Neural progenitor cell (in vitro differentiated cells): ENCODE data around the gene SAT1. TPM values are rescaled to one million over a fixed set of nuclear protein-coding genes. Genes with fewer than 3 reads are reported as not detected.

Source experiments
- DNase-seq: peaks from one replicate; pipeline ENCODE4 v3.0.0-alpha.2; 2016; ENCODE audit warnings: low spot score
- H2AFZ ChIP-seq: fragments of 200-600 bp; sonication (generic); replicated peaks from 2 replicates; pipeline ENCODE4 v1.6.1; 2016; ENCODE audit warnings: antibody characterized with exemption
- H3F3A ChIP-seq: fragments of 200-600 bp; sonication (generic); 2 replicates; pipeline ENCODE4 v1.6.1; 2016; ENCODE audit warnings: antibody characterized with exemption, low read depth
- H3K27ac ChIP-seq: fragments of 200-600 bp; sonication (generic); 2 replicates; pipeline ENCODE4 v1.5.1; 2016; ENCODE audit warnings: mild to moderate bottlenecking
- H3K27me3 ChIP-seq: fragments of 200-600 bp; sonication (generic); 2 replicates; pipeline ENCODE4 v1.6.1; 2016; ENCODE audit warnings: mild to moderate bottlenecking, moderate library complexity
- H3K36me3 ChIP-seq: fragments of 200-600 bp; sonication (generic); 2 replicates; pipeline ENCODE4 v1.5.1; 2016
- H3K4me1 ChIP-seq: fragments of 200-600 bp; sonication (generic); 2 replicates; pipeline ENCODE4 v1.6.1; 2016; ENCODE audit warnings: mixed run types
- H3K4me2 ChIP-seq: fragments of 200-600 bp; sonication (generic); 2 replicates; pipeline ENCODE4 v1.6.1; 2016
- H3K4me3 ChIP-seq: fragments of 200-600 bp; sonication (generic); 2 replicates; pipeline ENCODE4 v1.5.1; 2016
- H3K79me2 ChIP-seq: fragments of 200-600 bp; sonication (generic); 2 replicates; pipeline ENCODE4 v1.6.1; 2016; ENCODE audit warnings: low read depth
- H3K9ac ChIP-seq: fragments of 200-600 bp; sonication (generic); 2 replicates; pipeline ENCODE4 v1.6.1; 2016
- H3K9me3 ChIP-seq: fragments of 200-600 bp; sonication (generic); 2 replicates; pipeline ENCODE4 v1.5.1; 2016; ENCODE audit warnings: low read depth
- H4K20me1 ChIP-seq: fragments of 200-600 bp; sonication (generic); 2 replicates; pipeline ENCODE4 v1.6.1; 2016; ENCODE audit warnings: low read depth
- H3K27ac Mint-ChIP-seq: 3 replicates; pipeline ENCODE4 v1.8.0; 2021; ENCODE audit warnings: mixed read lengths
- H3K27me3 Mint-ChIP-seq: 2 replicates; pipeline ENCODE4 v1.8.0; 2022; ENCODE audit warnings: low read depth, mild to moderate bottlenecking, inconsistent platforms, moderate library complexity, mixed read lengths; ENCODE audit not compliant: insufficient read depth
- H3K36me3 Mint-ChIP-seq: 3 replicates; pipeline ENCODE4 v1.8.0; 2021; ENCODE audit warnings: mixed read lengths
- H3K4me1 Mint-ChIP-seq: 3 replicates; pipeline ENCODE4 v1.8.0; 2021; ENCODE audit warnings: mixed read lengths
- H3K4me3 Mint-ChIP-seq: 3 replicates; pipeline ENCODE4 v1.8.0; 2021; ENCODE audit warnings: mild to moderate bottlenecking, moderate library complexity, mixed read lengths
- H3K9me3 Mint-ChIP-seq: 3 replicates; pipeline ENCODE4 v1.8.0; 2020; ENCODE audit warnings: mixed read lengths
- CTCF ChIP-seq: fragments of 200-600 bp; sonication (generic); IDR thresholded peaks from 2 replicates; pipeline ENCODE4 v1.5.1; 2017; ENCODE audit warnings: antibody characterized with exemption, mild to moderate bottlenecking
- EZH2 ChIP-seq: fragments of 200-600 bp; sonication (generic); IDR thresholded peaks from 2 replicates; pipeline ENCODE4 v1.6.1; 2017; ENCODE audit warnings: antibody characterized with exemption, mild to moderate bottlenecking, moderate library complexity
- EZH2phosphoT487 ChIP-seq: fragments of 200-600 bp; sonication (generic); IDR thresholded peaks from 2 replicates; pipeline ENCODE4 v1.6.1; 2017; ENCODE audit warnings: antibody characterized with exemption
- total RNA-seq: library from RNA; depleted of rRNA; stranded (reverse); fragments of >200 nt; gene quantifications from 2 replicates; pipeline ENCODE4 v1.2.3, GENCODE V29; 2015; ENCODE audit warnings: low replicate concordance

SAT1 gene
- total RNA-seq, 1 donor from 2014 or later, result 168 TPM

- H3F3A ChIP-seq, result peaks cover 3% of the 10 kb centered on the region
- no peak for TF ChIP-seq EZH2
- no peak for TF ChIP-seq CTCF
- no peak for TF ChIP-seq EZH2phosphoT487
- no peaks in the 10 kb centered on the region for H3K27me3 ChIP-seq
- H3K27ac Mint-ChIP-seq, result no peak overlapping the region
- peak overlapping the region; percentile 81 for H3K4me2 ChIP-seq
- no peaks in the 10 kb centered on the region for H4K20me1 ChIP-seq
- H3K27ac ChIP-seq, result no peak overlapping the region
- no peaks in the 10 kb centered on the region for H3K9me3 Mint-ChIP-seq
- peak overlapping the region; percentile 95 for H3K4me3 Mint-ChIP-seq
- H3K9me3 ChIP-seq, result no peaks in the 10 kb centered on the region
- peak overlapping the region; percentile 57 for H3K9ac ChIP-seq
- H3K79me2 ChIP-seq, result no peaks in the 10 kb centered on the region
- peak overlapping the region; percentile 86 for H3K4me3 ChIP-seq
- H2AFZ ChIP-seq, result no peak overlapping the region
- no peaks in the 10 kb centered on the region for H3K36me3 ChIP-seq
- no peak for DNase-seq
- H3K4me1 Mint-ChIP-seq, result peaks cover 27% of the 10 kb centered on the region
- H3K27me3 Mint-ChIP-seq, result peaks cover 2% of the 10 kb centered on the region
- H3K36me3 Mint-ChIP-seq, result peaks cover 19% of the 10 kb centered on the region
- peaks cover 6% of the 10 kb centered on the region for H3K4me1 ChIP-seq
These were observed 856 bp downstream of the SAT1 start for GRCh38 chrX:23783589-23784469.

- peak overlapping the region; percentile 95 for H3K4me3 Mint-ChIP-seq
- DNase-seq, result no peak
- Histone ChIP-seq H2AFZ (no peak overlapping the region), H3K9ac (no peak overlapping the region), H3K4me3 (no peak overlapping the region), H3K36me3 (no peaks in the 10 kb centered on the region), H4K20me1 (no peaks in the 10 kb centered on the region), H3K4me1 (peaks cover 6% of the 10 kb centered on the region), H3F3A (peaks cover 3% of the 10 kb centered on the region), H3K4me2 (peak overlapping the region; percentile 81), H3K79me2 (no peaks in the 10 kb centered on the region), H3K9me3 (no peaks in the 10 kb centered on the region), H3K27ac (no peak overlapping the region), H3K27me3 (no peaks in the 10 kb centered on the region)
- peak overlapping the region; percentile 14 for H3K27ac Mint-ChIP-seq
- peaks cover 19% of the 10 kb centered on the region for H3K36me3 Mint-ChIP-seq
- peaks cover 2% of the 10 kb centered on the region for H3K27me3 Mint-ChIP-seq
- no peak for TF ChIP-seq CTCF
- no peak for TF ChIP-seq EZH2
- no peak for TF ChIP-seq EZH2phosphoT487
- no peaks in the 10 kb centered on the region for H3K9me3 Mint-ChIP-seq
- peaks cover 29% of the 10 kb centered on the region for H3K4me1 Mint-ChIP-seq
These were observed 1.7 kb downstream of the SAT1 start for GRCh38 chrX:23784470-23785331.

GRCh38 chrX:23785580-23785979, 2.6 kb downstream of the SAT1 start:
- no peak overlapping the region for H3K9ac ChIP-seq
- no peaks in the 10 kb centered on the region for H3K9me3 ChIP-seq
- no peaks in the 10 kb centered on the region for H3K9me3 Mint-ChIP-seq
- H3K4me2 ChIP-seq, result no peak overlapping the region
- peaks cover 6% of the 10 kb centered on the region for H3K4me1 ChIP-seq
- no peak overlapping the region for H3K27ac Mint-ChIP-seq
- peaks cover 3% of the 10 kb centered on the region for H3F3A ChIP-seq
- peaks cover 19% of the 10 kb centered on the region for H3K36me3 Mint-ChIP-seq
- no peak overlapping the region for H3K27ac ChIP-seq
- no peaks in the 10 kb centered on the region for H3K27me3 ChIP-seq
- H3K27me3 Mint-ChIP-seq, result peaks cover 2% of the 10 kb centered on the region
- no peak for TF ChIP-seq CTCF
- TF ChIP-seq EZH2phosphoT487, result no peak
- TF ChIP-seq EZH2, result no peak
- peak overlapping the region; percentile 95 for H3K4me3 Mint-ChIP-seq
- no peak overlapping the region for H3K4me3 ChIP-seq
- H3K4me1 Mint-ChIP-seq, result peaks cover 36% of the 10 kb centered on the region
- no peaks in the 10 kb centered on the region for H3K79me2 ChIP-seq
- no peak overlapping the region for H2AFZ ChIP-seq
- H3K36me3 ChIP-seq, result no peaks in the 10 kb centered on the region
- H4K20me1 ChIP-seq, result no peaks in the 10 kb centered on the region
- no peak for DNase-seq
